NOMO-1 treated with dmso at 0.1 percent for 144 hours (cell line): ENCODE measurements around the gene FITM2.
"Not testable (repeated sequence)": the region's sequence is repeated elsewhere in the genome, so short reads cannot be mapped to it uniquely, and the experiment has no call there.

ENCODE experiments used
- DNase-seq: peaks from one replicate; lab custom pipeline; 2025; ENCODE audit not compliant: unreplicated experiment; lab: John Stamatoyannopoulos, UW

The FITM2 gene

GRCh38 chr20:44334306-44334705 lies 23.3 kb upstream of the FITM2 start:
- no peak for DNase-seq

GRCh38 chr20:44331201-44331600 lies 20.2 kb upstream of the FITM2 start:
- no peak for DNase-seq

- no peak for DNase-seq
These were observed 17.4 kb upstream of the FITM2 start for GRCh38 chr20:44328428-44328827.

- DNase-seq: not testable (repeated sequence)
These were observed 16.7 kb upstream of the FITM2 start for GRCh38 chr20:44327748-44328147.

GRCh38 chr20:44326391-44327159 lies 15.6 kb upstream of the FITM2 start:
- no peak for DNase-seq

GRCh38 chr20:44324343-44324742 lies 13.3 kb upstream of the FITM2 start:
- no peak for DNase-seq

- DNase-seq: no peak
These were observed 8.9 kb upstream of the FITM2 start for GRCh38 chr20:44319839-44320422.

GRCh38 chr20:44314870-44315269 lies 3.9 kb upstream of the FITM2 start:
- DNase-seq: no peak

- no peak for DNase-seq
These were observed 989 bp downstream of the FITM2 start for GRCh38 chr20:44309763-44310663.

- DNase-seq: no peak
These were observed 4.1 kb downstream of the FITM2 start for GRCh38 chr20:44306927-44307326.

GRCh38 chr20:44304383-44304782 lies 6.6 kb downstream of the FITM2 start:
- DNase-seq: no peak

GRCh38 chr20:44302736-44303135 lies 8.3 kb downstream of the FITM2 start:
- DNase-seq: no peak

GRCh38 chr20:44302026-44302669 lies 8.9 kb downstream of the FITM2 start:
- DNase-seq: no peak

- DNase-seq: no peak
These were observed 9.7 kb downstream of the FITM2 start for GRCh38 chr20:44301285-44301684.

GRCh38 chr20:44299011-44299535 lies 11.9 kb downstream of the FITM2 start:
- DNase-seq: not testable (repeated sequence)

GRCh38 chr20:44297721-44298120 lies 13.3 kb downstream of the FITM2 start:
- no peak for DNase-seq

GRCh38 chr20:44296011-44296410 lies 15.0 kb downstream of the FITM2 start:
- no peak for DNase-seq

GRCh38 chr20:44291754-44292153 lies 19.2 kb downstream of the FITM2 start:
- DNase-seq: no peak

- DNase-seq: no peak
These were observed 22.8 kb downstream of the FITM2 start for GRCh38 chr20:44288252-44288651.

- DNase-seq: no peak
These were observed 23.5 kb downstream of the FITM2 start for GRCh38 chr20:44287272-44288097.
